DOHH2 (cell line): ENCODE results near the gene F10.

Experiments
- CTCF ChIP-seq: fragments of 200-600 bp; sonication (generic); IDR thresholded peaks from one replicate; pipeline ENCODE4 v1.5.1; 2014; ENCODE audit warnings: antibody characterized with exemption, mild to moderate bottlenecking, low read depth, low read length; ENCODE audit not compliant: poor library complexity, severe bottlenecking
- EZH2phosphoT487 ChIP-seq: fragments of 200-600 bp; sonication (generic); IDR thresholded peaks from 2 replicates; pipeline ENCODE4 v1.6.1; 2017; ENCODE audit warnings: borderline replicate concordance, mild to moderate bottlenecking, antibody characterized with exemption, low read length, moderate library complexity, mixed read lengths

GRCh38 chr13:113151745-113152690 is 29.4 kb downstream of the F10 start:
- TF ChIP-seq CTCF (no peak), EZH2phosphoT487 (no peak)
